GM10847 (cell line): ENCODE results near the gene WDR26.

Experiments used
- POLR2A ChIP-seq: IDR thresholded peaks from 2 replicates; pipeline ENCODE4 v1.6.1; 2011; ENCODE audit not compliant: insufficient read length; ENCODE audit errors: extremely low read depth

The WDR26 gene

DNA sequence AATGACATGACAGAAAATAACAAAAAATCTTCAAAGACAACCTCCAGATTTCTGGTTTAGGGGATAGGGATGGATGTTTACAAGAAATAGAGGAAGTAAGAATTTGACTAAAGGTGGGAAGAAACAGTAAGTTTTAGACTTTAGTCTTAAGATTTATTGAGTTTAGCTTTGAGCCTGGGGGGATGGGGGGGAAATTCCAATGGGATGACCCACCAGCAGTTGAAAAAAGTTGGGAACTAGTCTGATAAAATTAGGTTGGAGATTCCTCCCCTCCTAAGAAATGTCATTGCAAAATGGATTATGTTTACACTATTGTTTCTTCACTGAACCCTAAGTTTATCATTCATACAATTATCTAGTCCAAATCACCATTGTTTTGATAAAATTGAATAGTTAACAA, 28.4 kb downstream of the WDR26 start:
- TF ChIP-seq POLR2A, result no peak

DNA sequence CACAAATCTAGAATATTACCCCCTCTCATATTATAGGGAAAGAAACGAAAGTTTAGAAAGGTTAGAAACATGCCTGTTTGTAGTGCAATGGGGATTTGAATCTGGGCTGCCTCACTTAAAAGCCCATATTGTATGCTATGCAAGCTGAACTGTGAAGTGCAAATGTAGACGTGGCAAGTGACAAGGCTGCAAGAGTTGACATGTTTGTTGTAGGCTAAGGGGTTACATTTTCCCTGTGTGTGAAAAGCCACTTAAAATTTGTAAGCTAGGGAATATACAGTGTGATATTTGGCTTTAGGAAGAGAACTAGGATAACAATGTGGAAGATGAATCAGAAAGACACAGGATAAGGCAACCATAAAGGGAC, 29.0 kb downstream of the WDR26 start:
- TF ChIP-seq POLR2A, result no peak

DNA sequence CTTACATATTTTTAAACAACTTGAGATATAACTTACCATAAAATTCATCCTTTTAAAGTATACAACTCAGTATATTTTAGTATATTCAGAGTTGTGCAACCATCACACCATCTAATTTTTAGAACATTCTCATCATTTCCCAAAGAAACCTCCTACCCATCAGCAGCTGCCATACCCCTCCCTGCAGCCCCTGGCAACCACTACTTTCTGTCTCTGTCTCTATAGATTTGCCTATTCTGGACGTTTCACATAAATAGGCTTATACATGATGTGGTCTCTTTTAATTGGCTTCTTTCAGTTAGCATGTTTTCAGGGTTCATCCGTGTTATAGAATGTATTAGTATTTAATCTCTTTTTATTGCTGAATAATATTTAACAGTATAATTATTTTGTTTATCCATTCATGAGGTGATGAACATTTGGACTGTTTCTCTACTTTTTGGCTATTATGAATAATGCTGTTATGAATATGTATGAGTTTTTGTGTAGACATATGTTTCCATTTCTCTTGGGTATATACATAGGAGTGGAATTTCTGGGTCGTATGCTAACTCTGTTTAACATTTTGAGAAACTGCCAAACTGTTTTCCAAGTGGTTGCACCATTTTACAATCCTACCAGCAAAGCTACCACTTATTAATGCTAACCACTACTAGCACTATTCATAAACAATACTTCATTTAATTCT, 29.5 kb downstream of the WDR26 start:
- TF ChIP-seq POLR2A, result no peak

DNA sequence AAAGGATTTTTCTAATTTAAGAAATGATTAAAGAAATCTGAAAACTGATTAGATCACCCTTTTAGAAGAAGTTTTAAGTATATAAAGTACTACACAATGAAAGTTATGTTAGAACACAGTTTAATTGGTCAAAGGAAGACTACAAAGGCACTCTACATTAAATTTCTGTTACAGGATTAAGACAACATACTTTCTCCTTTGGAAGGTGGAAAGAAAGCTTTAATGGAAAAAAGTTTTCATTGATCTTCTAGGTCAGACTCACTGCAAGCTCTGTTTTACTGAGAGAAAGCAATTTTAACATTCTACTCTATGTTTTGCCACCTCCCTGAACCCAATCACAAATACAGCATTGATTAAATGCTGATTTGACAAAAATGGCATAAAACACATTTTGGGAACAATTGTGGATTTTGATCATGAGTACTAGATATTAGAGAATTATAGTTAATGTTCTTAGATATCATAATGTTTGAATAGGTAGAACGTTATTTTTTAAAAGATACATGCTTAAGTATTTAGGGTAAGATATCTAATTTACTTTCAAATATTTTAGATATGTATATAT, 32.0 kb downstream of the WDR26 start:
- no peak for TF ChIP-seq POLR2A

GRCh38 chr1:224399887-224400286, 34.7 kb downstream of the WDR26 start:
- TF ChIP-seq POLR2A, result no peak

DNA sequence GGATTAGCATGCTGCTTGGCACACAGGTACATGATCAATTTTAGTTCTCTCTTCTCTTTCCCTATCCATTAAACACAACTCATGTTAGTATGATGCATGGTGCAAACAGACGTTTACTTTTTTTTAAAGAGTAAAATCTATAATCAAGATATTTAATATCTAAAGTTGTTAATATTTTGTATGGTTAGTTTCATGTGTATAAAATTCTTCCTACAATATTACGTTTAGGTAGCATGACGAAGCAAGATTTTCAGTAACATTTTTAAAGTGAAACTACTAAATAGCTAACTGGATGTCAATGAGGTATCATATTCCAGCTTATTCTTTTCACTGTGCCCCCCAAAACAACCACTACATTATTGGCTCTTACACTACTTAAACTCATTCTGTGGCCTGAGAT, 41.3 kb downstream of the WDR26 start:
- TF ChIP-seq POLR2A, result no peak

DNA sequence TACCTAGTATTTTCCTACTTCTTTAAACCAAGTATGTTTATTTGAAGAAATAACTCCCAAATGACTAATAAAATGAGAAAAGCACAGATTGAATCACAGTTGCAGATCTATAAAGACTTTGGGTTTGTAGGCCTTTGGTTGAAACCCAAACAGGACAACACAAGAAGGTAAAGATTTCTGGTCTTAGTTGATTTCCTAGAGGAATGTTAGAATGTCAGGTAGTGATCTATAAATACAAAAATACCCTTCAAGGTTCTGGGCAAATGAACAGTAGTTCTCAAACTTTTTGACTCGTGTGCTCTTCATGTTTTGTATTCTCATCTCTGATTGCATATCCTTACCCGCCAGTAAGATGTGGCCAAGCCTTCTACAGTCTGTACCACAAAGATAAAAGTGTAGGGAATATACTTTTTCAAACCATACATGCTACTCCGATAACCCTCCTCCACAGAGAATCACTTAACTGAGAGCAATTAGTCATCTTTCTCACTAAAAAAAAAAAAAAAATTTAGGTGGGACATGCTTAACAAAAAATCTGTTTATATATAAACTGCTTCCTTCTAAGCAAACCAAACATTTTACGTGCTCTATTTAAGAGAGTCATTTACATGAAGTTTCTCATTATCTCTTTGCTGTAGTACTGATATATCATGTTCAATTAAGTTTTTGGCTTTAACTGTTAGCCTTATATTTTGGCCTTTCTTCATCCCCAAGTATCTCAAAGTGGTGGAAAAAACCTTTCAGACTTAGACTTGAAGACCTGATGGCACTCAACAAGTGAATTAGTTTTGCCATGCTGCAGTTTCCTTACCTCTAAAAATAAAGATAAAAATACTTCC, 42.0 kb downstream of the WDR26 start:
- TF ChIP-seq POLR2A, result no peak

- TF ChIP-seq POLR2A, result no peak
Observed at GRCh38 chr1:224390517-224390916, 44.1 kb downstream of the WDR26 start.

DNA sequence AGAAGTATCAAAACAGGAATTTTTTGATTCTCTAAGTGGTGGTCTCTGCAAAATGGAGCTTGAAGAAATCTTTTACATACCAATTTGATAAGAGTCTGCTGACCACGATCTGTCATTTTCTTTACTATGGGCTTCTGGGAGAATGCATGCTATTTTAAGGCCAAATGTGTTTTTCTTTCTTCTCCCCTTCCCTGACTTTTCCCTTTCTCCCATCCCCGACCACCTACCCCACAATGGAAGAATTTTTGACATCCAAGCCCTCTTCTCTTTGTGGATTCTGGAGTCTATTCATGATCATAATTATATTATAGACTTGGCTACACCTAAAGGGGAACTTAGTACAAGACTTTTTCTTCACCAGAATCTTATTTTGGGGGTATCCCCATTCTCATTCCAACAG, 46.7 kb downstream of the WDR26 start:
- TF ChIP-seq POLR2A, result no peak

DNA sequence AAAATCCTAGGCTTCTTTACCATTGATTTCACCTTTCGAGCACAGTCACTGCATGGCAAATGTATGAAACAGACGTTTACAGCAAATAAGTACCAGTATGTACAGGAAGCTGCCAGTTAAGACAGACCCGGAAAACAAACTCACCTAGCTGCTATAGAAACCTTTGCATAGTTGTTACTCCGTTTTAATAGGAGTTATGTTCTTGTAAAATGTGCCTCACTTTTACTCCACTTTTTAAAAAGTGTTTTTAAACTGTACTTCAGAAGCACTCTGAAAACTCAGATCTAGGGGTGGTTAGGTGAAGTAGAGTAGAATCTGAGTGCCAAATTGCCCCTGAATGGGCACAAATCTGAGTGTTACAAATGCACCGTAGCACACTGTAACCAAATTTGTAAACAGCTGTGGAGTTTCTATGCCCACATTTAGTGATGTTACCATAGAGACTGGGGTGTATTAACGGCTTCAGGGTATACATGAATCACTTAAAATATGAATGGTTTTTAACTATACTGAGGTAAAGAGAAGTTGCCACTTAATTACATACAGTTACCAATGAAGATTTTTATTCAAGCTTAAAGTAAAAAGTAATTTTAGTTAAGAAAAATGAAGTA, 47.2 kb downstream of the WDR26 start:
- TF ChIP-seq POLR2A, result no peak

GRCh38 chr1:224383218-224383617, 51.4 kb downstream of the WDR26 start:
- no peak for TF ChIP-seq POLR2A

DNA sequence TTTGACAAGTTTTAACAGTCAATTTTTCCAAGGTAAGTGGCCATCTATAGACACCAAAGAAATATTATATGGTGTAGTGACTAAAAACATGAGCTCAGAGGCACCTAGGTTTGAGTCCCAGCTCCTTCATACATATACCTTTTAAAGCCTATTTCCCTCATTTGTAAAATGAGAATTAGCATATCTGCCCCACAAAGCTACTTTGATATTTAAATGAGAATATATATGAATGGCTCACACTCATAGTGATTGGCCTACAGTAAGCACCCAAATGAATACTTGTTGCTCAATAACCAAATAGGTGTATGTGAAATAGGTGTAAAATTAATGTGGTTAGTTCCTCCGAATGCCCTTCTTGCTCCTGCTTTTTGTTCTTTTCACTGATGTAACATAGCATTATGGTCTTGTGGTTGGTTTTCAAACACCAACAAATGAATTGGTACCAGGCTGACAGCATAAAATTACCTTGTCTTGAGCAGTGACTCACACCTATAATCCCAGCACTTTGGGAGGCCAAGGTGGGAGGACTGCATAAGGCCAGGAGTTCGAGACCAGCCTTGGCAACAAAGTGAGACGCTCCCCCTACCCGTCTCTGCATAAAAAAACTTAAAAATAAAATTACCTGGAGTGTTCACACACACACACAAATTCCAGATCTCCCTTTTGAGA, 52.6 kb downstream of the WDR26 start:
- no peak for TF ChIP-seq POLR2A

DNA sequence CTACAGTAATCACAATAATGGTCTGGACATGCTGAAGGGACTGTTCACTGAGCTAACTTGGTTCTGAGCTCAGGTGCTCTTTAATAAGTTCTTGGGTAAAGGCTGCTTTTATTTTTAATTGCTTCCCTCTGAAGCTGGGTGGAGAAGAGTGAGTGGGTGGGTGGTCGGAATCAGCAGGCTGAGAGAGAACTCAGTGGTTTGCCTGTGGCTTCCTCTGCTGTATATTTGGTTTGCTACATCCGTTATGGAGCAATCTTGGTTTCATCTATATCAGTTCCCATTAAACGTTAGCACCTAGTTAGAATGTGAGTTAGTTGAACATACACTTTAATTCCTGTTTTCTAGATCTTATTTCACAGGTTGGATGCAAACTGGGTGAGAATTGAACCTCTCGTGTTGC, 54.6 kb downstream of the WDR26 start:
- no peak for TF ChIP-seq POLR2A

- TF ChIP-seq POLR2A, result no peak
Observed at GRCh38 chr1:224378855-224379631, 55.6 kb downstream of the WDR26 start.

GRCh38 chr1:224377676-224378006, 57.0 kb downstream of the WDR26 start:
- TF ChIP-seq POLR2A, result no peak

- no peak for TF ChIP-seq POLR2A
Observed at GRCh38 chr1:224375059-224375458, 59.5 kb downstream of the WDR26 start.
